Rectal smooth muscle tissue (tissue), 1 donor: ENCODE results near the gene NUP214.

Source experiments
- H3K27ac ChIP-seq: one replicate; pipeline ENCODE4 v1.7.0; 2013; ENCODE audit warnings: low read depth, low read length, inconsistent platforms
- H3K27me3 ChIP-seq: one replicate; pipeline ENCODE4 v1.7.0; 2013; ENCODE audit warnings: low read length; ENCODE audit not compliant: control insufficient read depth, insufficient read depth
- H3K36me3 ChIP-seq: one replicate; pipeline ENCODE4 v1.7.0; 2013; ENCODE audit warnings: low read length; ENCODE audit not compliant: control insufficient read depth, insufficient read depth
- H3K4me1 ChIP-seq: one replicate; pipeline ENCODE4 v1.7.0; 2013; ENCODE audit warnings: low read length; ENCODE audit not compliant: control insufficient read depth, insufficient read depth
- H3K4me3 ChIP-seq: one replicate; pipeline ENCODE4 v1.7.0; 2013; ENCODE audit warnings: low read length
- H3K9ac ChIP-seq: one replicate; pipeline ENCODE4 v1.7.0; 2013; ENCODE audit warnings: low read length

NUP214 gene

GRCh38 chr9:131125288-131126058, at the start of gene NUP214:
TSS of gene NUP214 (plus strand) at chr9:131125586. CDS start at chr9:131125705, 119 bp downstream.
- H3K4me1 ChIP-seq: peaks cover 3% of the 10 kb centered on the region
- peak within 1 kb of the TSS; percentile 92 for H3K9ac ChIP-seq
- H3K27me3 ChIP-seq: no peaks in the 10 kb centered on the region
- peaks cover 3% of the 10 kb centered on the region for H3K36me3 ChIP-seq
- H3K4me3 ChIP-seq: peak within 1 kb of the TSS; percentile 97
- H3K27ac ChIP-seq: peak within 1 kb of the TSS; percentile 80

- Histone ChIP-seq H3K27ac (no peak overlapping the region), H3K4me3 (no peak overlapping the region), H3K27me3 (no peaks in the 10 kb centered on the region), H3K4me1 (no peaks in the 10 kb centered on the region), H3K36me3 (no peaks in the 10 kb centered on the region), H3K9ac (no peak overlapping the region)
Observed at GRCh38 chr9:131076347-131077195, 48.8 kb upstream of the NUP214 start.

- no peaks in the 10 kb centered on the region for H3K4me1 ChIP-seq
- no peak overlapping the region for H3K27ac ChIP-seq
- H3K9ac ChIP-seq: no peak overlapping the region
- no peaks in the 10 kb centered on the region for H3K36me3 ChIP-seq
- no peak overlapping the region for H3K4me3 ChIP-seq
- no peaks in the 10 kb centered on the region for H3K27me3 ChIP-seq
Observed at GRCh38 chr9:131078427-131079366, 46.7 kb upstream of the NUP214 start.

GRCh38 chr9:131080589-131080988, 44.8 kb upstream of the NUP214 start:
- Histone ChIP-seq H3K4me3 (no peak overlapping the region), H3K36me3 (no peaks in the 10 kb centered on the region), H3K27me3 (no peaks in the 10 kb centered on the region), H3K27ac (no peak overlapping the region), H3K4me1 (no peaks in the 10 kb centered on the region), H3K9ac (no peak overlapping the region)

- Histone ChIP-seq H3K27ac (no peak overlapping the region), H3K4me3 (no peak overlapping the region), H3K27me3 (no peaks in the 10 kb centered on the region), H3K4me1 (no peaks in the 10 kb centered on the region), H3K9ac (no peak overlapping the region), H3K36me3 (no peaks in the 10 kb centered on the region)
Observed at GRCh38 chr9:131081868-131082267, 43.5 kb upstream of the NUP214 start.

- no peak overlapping the region for H3K27ac ChIP-seq
- H3K9ac ChIP-seq: no peak overlapping the region
- H3K36me3 ChIP-seq: no peaks in the 10 kb centered on the region
- H3K4me3 ChIP-seq: no peak overlapping the region
- no peaks in the 10 kb centered on the region for H3K4me1 ChIP-seq
- H3K27me3 ChIP-seq: no peaks in the 10 kb centered on the region
Observed at GRCh38 chr9:131082774-131083512, 42.4 kb upstream of the NUP214 start.

GRCh38 chr9:131084661-131085369, 40.6 kb upstream of the NUP214 start:
- Histone ChIP-seq H3K36me3 (no peaks in the 10 kb centered on the region), H3K27me3 (no peaks in the 10 kb centered on the region), H3K4me1 (no peaks in the 10 kb centered on the region), H3K27ac (no peak overlapping the region), H3K4me3 (no peak overlapping the region), H3K9ac (no peak overlapping the region)

GRCh38 chr9:131085370-131086122, 39.8 kb upstream of the NUP214 start:
- Histone ChIP-seq H3K9ac (no peak overlapping the region), H3K27me3 (no peaks in the 10 kb centered on the region), H3K4me1 (no peaks in the 10 kb centered on the region), H3K4me3 (no peak overlapping the region), H3K36me3 (no peaks in the 10 kb centered on the region), H3K27ac (no peak overlapping the region)

GRCh38 chr9:131087354-131087893, 38.0 kb upstream of the NUP214 start:
- no peak overlapping the region for H3K9ac ChIP-seq
- H3K4me1 ChIP-seq: no peaks in the 10 kb centered on the region
- no peaks in the 10 kb centered on the region for H3K36me3 ChIP-seq
- H3K27ac ChIP-seq: no peak overlapping the region
- no peak overlapping the region for H3K4me3 ChIP-seq
- no peaks in the 10 kb centered on the region for H3K27me3 ChIP-seq

GRCh38 chr9:131090025-131090787, 35.2 kb upstream of the NUP214 start:
- H3K4me3 ChIP-seq: no peak overlapping the region
- no peaks in the 10 kb centered on the region for H3K36me3 ChIP-seq
- H3K4me1 ChIP-seq: no peaks in the 10 kb centered on the region
- H3K9ac ChIP-seq: no peak overlapping the region
- H3K27me3 ChIP-seq: peaks cover 14% of the 10 kb centered on the region
- no peak overlapping the region for H3K27ac ChIP-seq
